RWPE2 (cell line): Measurements from ENCODE around the gene RARA.
A peak's percentile ranks its signal among the peaks of the same experiment; 100 is the strongest.

Experiments
- ATAC-seq: fragments of 200-7000 bp; cut with Tn5 transposase; 3 replicates; pipeline ENCODE4 v1.9.1; 2021; ENCODE audit warnings: low read depth
- DNase-seq: peaks from one replicate; pipeline ENCODE4 v3.0.0-alpha.2; 2020; ENCODE audit warnings: low spot score
- H3K27ac ChIP-seq: fragments of 450-650 bp; 2 replicates; pipeline ENCODE4 v1.5.1; 2017; ENCODE audit warnings: mild to moderate bottlenecking; ENCODE audit not compliant: poor library complexity, severe bottlenecking
- H3K27me3 ChIP-seq: fragments of 250-450 bp; sonication (Bioruptor Pico); 2 replicates; pipeline ENCODE4 v1.5.1; 2021; ENCODE audit warnings: mild to moderate bottlenecking, moderate library complexity; ENCODE audit not compliant: insufficient read depth, poor library complexity, severe bottlenecking
- H3K36me3 ChIP-seq: fragments of 250-450 bp; sonication (Bioruptor Pico); 2 replicates; pipeline ENCODE4 v1.5.1; 2020; ENCODE audit warnings: low read depth, mild to moderate bottlenecking, moderate library complexity
- H3K4me1 ChIP-seq: fragments of 250-450 bp; sonication (Bioruptor Pico); 2 replicates; pipeline ENCODE4 v1.5.1; 2021; ENCODE audit warnings: mild to moderate bottlenecking, moderate library complexity; ENCODE audit not compliant: insufficient read depth, poor library complexity, severe bottlenecking
- H3K4me3 ChIP-seq: fragments of 250-450 bp; sonication (Bioruptor Pico); 2 replicates; pipeline ENCODE4 v1.5.1; 2021; ENCODE audit warnings: mild to moderate bottlenecking, moderate library complexity; ENCODE audit not compliant: severe bottlenecking
- H3K9me3 ChIP-seq: fragments of 250-450 bp; sonication (Bioruptor Pico); 2 replicates; pipeline ENCODE4 v1.5.1; 2021; ENCODE audit warnings: mild to moderate bottlenecking, moderate library complexity; ENCODE audit not compliant: severe bottlenecking
- CTCF ChIP-seq: fragments of 450-650 bp; IDR thresholded peaks from one replicate; pipeline ENCODE4 v1.5.1; 2017; ENCODE audit warnings: mild to moderate bottlenecking, moderate library complexity; ENCODE audit not compliant: poor library complexity, severe bottlenecking

The RARA gene

GRCh38 chr17:40343219-40344119 lies 34.5 kb downstream of the RARA start:
- H3K27ac ChIP-seq: peak overlapping the region; percentile 88
- H3K4me3 ChIP-seq: no peak overlapping the region
- TF ChIP-seq CTCF: no peak
- H3K36me3 ChIP-seq: peaks cover 13% of the 10 kb centered on the region
- H3K4me1 ChIP-seq: peaks cover 51% of the 10 kb centered on the region
- no peaks in the 10 kb centered on the region for H3K9me3 ChIP-seq
- H3K27me3 ChIP-seq: no peaks in the 10 kb centered on the region
- DNase-seq (no peak), ATAC-seq (no peak)

- Histone ChIP-seq H3K27me3 (no peaks in the 10 kb centered on the region), H3K4me3 (no peak overlapping the region)
Observed at GRCh38 chr17:40344421-40345160, 35.6 kb downstream of the RARA start.

GRCh38 chr17:40345161-40345993 lies 36.4 kb downstream of the RARA start:
- peaks cover 24% of the 10 kb centered on the region for H3K36me3 ChIP-seq
- H3K27me3 ChIP-seq: no peaks in the 10 kb centered on the region
- H3K27ac ChIP-seq: peak overlapping the region; percentile 88
- no peaks in the 10 kb centered on the region for H3K9me3 ChIP-seq
- TF ChIP-seq CTCF: no peak
- peak; percentile 54 for ATAC-seq
- H3K4me1 ChIP-seq: peaks cover 70% of the 10 kb centered on the region
- peak overlapping the region; percentile 4 for H3K4me3 ChIP-seq
- no peak for DNase-seq

More at GRCh38 chr17:40344421-40345160, 35.6 kb downstream of the RARA start:
- H3K27ac ChIP-seq: peak overlapping the region; percentile 88
- peaks cover 63% of the 10 kb centered on the region for H3K4me1 ChIP-seq
- DNase-seq (no peak), ATAC-seq (no peak)
- no peak for TF ChIP-seq CTCF
- H3K9me3 ChIP-seq: no peaks in the 10 kb centered on the region
- H3K36me3 ChIP-seq: peaks cover 21% of the 10 kb centered on the region

GRCh38 chr17:40345994-40346764 lies 37.2 kb downstream of the RARA start:
- H3K4me3 ChIP-seq: no peak overlapping the region
- no peaks in the 10 kb centered on the region for H3K9me3 ChIP-seq
- peaks cover 66% of the 10 kb centered on the region for H3K4me1 ChIP-seq
- DNase-seq (no peak), ATAC-seq (no peak)
- peaks cover 27% of the 10 kb centered on the region for H3K36me3 ChIP-seq
- H3K27me3 ChIP-seq: no peaks in the 10 kb centered on the region
- peak overlapping the region; percentile 88 for H3K27ac ChIP-seq
- no peak for TF ChIP-seq CTCF
